Liver (tissue), 3 donors: ENCODE data around the gene TMEM176A.
A peak's percentile ranks its signal among the peaks of the same experiment; 100 is the strongest.

Source experiments
- CTCF ChIP-seq: fragments of 150-350 bp; IDR thresholded peaks from 2 replicates; pipeline ENCODE4 v1.5.1; 2017; ENCODE audit warnings: improper control_type of control experiment, low read depth, low read length; ENCODE audit not compliant: missing input control
- JUND ChIP-seq, 2 donors: IDR thresholded peaks; 2 replicates each; pipeline ENCODE4 v1.6.1; 2016; ENCODE audit warnings: antibody characterized with exemption in 2 of 2
- MAX ChIP-seq: IDR thresholded peaks from 2 replicates; pipeline ENCODE4 v1.6.1; 2016; ENCODE audit warnings: antibody characterized with exemption
- REST ChIP-seq: IDR thresholded peaks from 2 replicates; pipeline ENCODE4 v1.6.1; 2016; ENCODE audit warnings: antibody characterized with exemption, mild to moderate bottlenecking
- ZBTB33 ChIP-seq: IDR thresholded peaks from 2 replicates; pipeline ENCODE4 v1.6.1; 2016; ENCODE audit warnings: antibody characterized with exemption
- donor health status: healthy.
- donor health status: healthy.

- TF ChIP-seq MAX (no peak), CTCF (peak; percentile 27), REST (no peak), JUND (IDR thresholded peaks at IDR 0.05) (no peak), ZBTB33 (no peak)
Measured at GRCh38 chr7:150820578-150821198, 20.1 kb downstream of the TMEM176A start.
